ENCODE data around the gene SRRM2.

SRRM2 gene

GRCh38 chr16:2743007-2743810 is 9.2 kb upstream of the SRRM2 start:
- POLR2A ChIA-PET, result interaction anchor here (5.1 kb wide), 1 partner anchor 9 kb away, joined by 48 read pairs; the partner anchor contains the start of gene SRRM2
- CTCF ChIA-PET, result interaction anchor here (0.6 kb wide), 1 partner anchor 114 kb away, joined by 3 read pairs; no protein-coding TSS in a partner anchor
- no peak for DNase-seq (ENCODE audit: extremely low spot score)
- TF ChIP-seq ZNF384 (IDR thresholded peaks at IDR 0.05) (no peak), PKNOX1 (IDR thresholded peaks at IDR 0.05) (no peak), TARDBP (IDR thresholded peaks at IDR 0.05) (no peak), NFRKB (IDR thresholded peaks at IDR 0.05) (no peak), FOXK2 (IDR thresholded peaks at IDR 0.05) (no peak), LEF1 (IDR thresholded peaks at IDR 0.05; ENCODE audit: borderline replicate concordance) (no peak), L3MBTL2 (conservative IDR thresholded peaks at IDR 0.05) (no peak), ARNT (IDR thresholded peaks at IDR 0.05) (no peak), FOXM1 (IDR thresholded peaks at IDR 0.05; ENCODE audit: borderline replicate concordance) (no peak), CTBP1 (IDR thresholded peaks at IDR 0.05; ENCODE audit: borderline replicate concordance) (no peak), SP1 (IDR thresholded peaks at IDR 0.05) (no peak), ELF4 (IDR thresholded peaks at IDR 0.05) (no peak), FOXA1 (IDR thresholded peaks at IDR 0.05) (no peak), BHLHE40 (IDR thresholded peaks at IDR 0.05; ENCODE audit: borderline replicate concordance) (no peak), SUZ12 (IDR thresholded peaks at IDR 0.05) (no peak), HDGF (IDR thresholded peaks at IDR 0.05; ENCODE audit: borderline replicate concordance) (no peak)

- CTCF ChIA-PET, result interaction anchor here (0.6 kb wide), 1 partner anchor 15 kb away, joined by 4 read pairs; no protein-coding TSS in a partner anchor
- POLR2A ChIA-PET, result no interaction called here
- no peak for DNase-seq (ENCODE audit: extremely low spot score)
- TF ChIP-seq TARDBP (IDR thresholded peaks at IDR 0.05), result no peak
- TF ChIP-seq ELF4 (IDR thresholded peaks at IDR 0.05), result no peak
- TF ChIP-seq SP1 (IDR thresholded peaks at IDR 0.05), result no peak
- no peak for TF ChIP-seq FOXM1 (IDR thresholded peaks at IDR 0.05; ENCODE audit: borderline replicate concordance)
- no peak for TF ChIP-seq ZNF384 (IDR thresholded peaks at IDR 0.05)
- no peak for TF ChIP-seq SUZ12 (IDR thresholded peaks at IDR 0.05)
- TF ChIP-seq ARNT (IDR thresholded peaks at IDR 0.05), result no peak
- TF ChIP-seq FOXK2 (IDR thresholded peaks at IDR 0.05), result no peak
- no peak for TF ChIP-seq CTBP1 (IDR thresholded peaks at IDR 0.05; ENCODE audit: borderline replicate concordance)
- TF ChIP-seq PKNOX1 (IDR thresholded peaks at IDR 0.05), result no peak
- TF ChIP-seq BHLHE40 (IDR thresholded peaks at IDR 0.05; ENCODE audit: borderline replicate concordance), result no peak
- TF ChIP-seq L3MBTL2 (conservative IDR thresholded peaks at IDR 0.05), result no peak
- TF ChIP-seq LEF1 (IDR thresholded peaks at IDR 0.05; ENCODE audit: borderline replicate concordance), result no peak
- no peak for TF ChIP-seq NFRKB (IDR thresholded peaks at IDR 0.05)
- TF ChIP-seq FOXA1 (IDR thresholded peaks at IDR 0.05), result no peak
- no peak for TF ChIP-seq HDGF (IDR thresholded peaks at IDR 0.05; ENCODE audit: borderline replicate concordance)
Measured at GRCh38 chr16:2744711-2745110, 7.7 kb upstream of the SRRM2 start.

- CTCF ChIA-PET, result interaction anchor here (0.6 kb wide), 1 partner anchor 14 kb away, joined by 4 read pairs; no protein-coding TSS in a partner anchor
- DNase-seq (ENCODE audit: extremely low spot score), result no peak
- TF ChIP-seq BHLHE40 (IDR thresholded peaks at IDR 0.05; ENCODE audit: borderline replicate concordance), result no peak
- TF ChIP-seq PKNOX1 (IDR thresholded peaks at IDR 0.05), result no peak
- TF ChIP-seq NFRKB (IDR thresholded peaks at IDR 0.05), result no peak
- TF ChIP-seq ZNF384 (IDR thresholded peaks at IDR 0.05), result no peak
- TF ChIP-seq CTBP1 (IDR thresholded peaks at IDR 0.05; ENCODE audit: borderline replicate concordance), result no peak
- no peak for TF ChIP-seq SUZ12 (IDR thresholded peaks at IDR 0.05)
- TF ChIP-seq FOXK2 (IDR thresholded peaks at IDR 0.05), result no peak
- no peak for TF ChIP-seq HDGF (IDR thresholded peaks at IDR 0.05; ENCODE audit: borderline replicate concordance)
- TF ChIP-seq FOXM1 (IDR thresholded peaks at IDR 0.05; ENCODE audit: borderline replicate concordance), result no peak
- no peak for TF ChIP-seq L3MBTL2 (conservative IDR thresholded peaks at IDR 0.05)
- no peak for TF ChIP-seq FOXA1 (IDR thresholded peaks at IDR 0.05)
- TF ChIP-seq TARDBP (IDR thresholded peaks at IDR 0.05), result no peak
- TF ChIP-seq ARNT (IDR thresholded peaks at IDR 0.05), result no peak
- TF ChIP-seq SP1 (IDR thresholded peaks at IDR 0.05), result no peak
- POLR2A ChIA-PET, result no interaction called here
Measured at GRCh38 chr16:2745116-2745890, 7.1 kb upstream of the SRRM2 start.

GRCh38 chr16:2745961-2746360 is 6.5 kb upstream of the SRRM2 start:
- TF ChIP-seq ELF4 (IDR thresholded peaks at IDR 0.05), result no peak
- no peak for TF ChIP-seq FOXA1 (IDR thresholded peaks at IDR 0.05)
- no peak for TF ChIP-seq HDGF (IDR thresholded peaks at IDR 0.05; ENCODE audit: borderline replicate concordance)
- TF ChIP-seq TARDBP (IDR thresholded peaks at IDR 0.05), result no peak
- TF ChIP-seq SUZ12 (IDR thresholded peaks at IDR 0.05), result no peak
- no peak for TF ChIP-seq FOXK2 (IDR thresholded peaks at IDR 0.05)
- no peak for TF ChIP-seq NFRKB (IDR thresholded peaks at IDR 0.05)
- no peak for TF ChIP-seq FOXM1 (IDR thresholded peaks at IDR 0.05; ENCODE audit: borderline replicate concordance)
- ChIA-PET CTCF (no interaction called here), POLR2A (interaction anchor here (0.7 kb wide), 1 partner anchor 32 kb away, joined by 3 read pairs; no protein-coding TSS in a partner anchor)
- no peak for DNase-seq (ENCODE audit: extremely low spot score)

- no peak for DNase-seq (ENCODE audit: extremely low spot score)
- POLR2A ChIA-PET, result interaction anchor here (1.2 kb wide), 1 partner anchor 9 kb away, joined by 4 read pairs; no protein-coding TSS in a partner anchor
- TF ChIP-seq TARDBP (IDR thresholded peaks at IDR 0.05) (no peak), SP1 (IDR thresholded peaks at IDR 0.05) (no peak), HDGF (IDR thresholded peaks at IDR 0.05; ENCODE audit: borderline replicate concordance) (no peak), CTBP1 (IDR thresholded peaks at IDR 0.05; ENCODE audit: borderline replicate concordance) (no peak), ELF4 (IDR thresholded peaks at IDR 0.05) (no peak), FOXK2 (IDR thresholded peaks at IDR 0.05) (no peak), SUZ12 (IDR thresholded peaks at IDR 0.05) (no peak), BHLHE40 (IDR thresholded peaks at IDR 0.05; ENCODE audit: borderline replicate concordance) (no peak), FOXA1 (IDR thresholded peaks at IDR 0.05) (no peak), PKNOX1 (IDR thresholded peaks at IDR 0.05) (no peak), LEF1 (IDR thresholded peaks at IDR 0.05; ENCODE audit: borderline replicate concordance) (no peak), L3MBTL2 (conservative IDR thresholded peaks at IDR 0.05) (no peak), ZNF384 (IDR thresholded peaks at IDR 0.05) (no peak), ARNT (IDR thresholded peaks at IDR 0.05) (no peak), FOXM1 (IDR thresholded peaks at IDR 0.05; ENCODE audit: borderline replicate concordance) (no peak), NFRKB (IDR thresholded peaks at IDR 0.05) (no peak)
- CTCF ChIA-PET, result no interaction called here
Measured at GRCh38 chr16:2748757-2749455, 3.5 kb upstream of the SRRM2 start.
